ENCODE measurements around the gene NEDD9.

- TF ChIP-seq, protein P1, sequence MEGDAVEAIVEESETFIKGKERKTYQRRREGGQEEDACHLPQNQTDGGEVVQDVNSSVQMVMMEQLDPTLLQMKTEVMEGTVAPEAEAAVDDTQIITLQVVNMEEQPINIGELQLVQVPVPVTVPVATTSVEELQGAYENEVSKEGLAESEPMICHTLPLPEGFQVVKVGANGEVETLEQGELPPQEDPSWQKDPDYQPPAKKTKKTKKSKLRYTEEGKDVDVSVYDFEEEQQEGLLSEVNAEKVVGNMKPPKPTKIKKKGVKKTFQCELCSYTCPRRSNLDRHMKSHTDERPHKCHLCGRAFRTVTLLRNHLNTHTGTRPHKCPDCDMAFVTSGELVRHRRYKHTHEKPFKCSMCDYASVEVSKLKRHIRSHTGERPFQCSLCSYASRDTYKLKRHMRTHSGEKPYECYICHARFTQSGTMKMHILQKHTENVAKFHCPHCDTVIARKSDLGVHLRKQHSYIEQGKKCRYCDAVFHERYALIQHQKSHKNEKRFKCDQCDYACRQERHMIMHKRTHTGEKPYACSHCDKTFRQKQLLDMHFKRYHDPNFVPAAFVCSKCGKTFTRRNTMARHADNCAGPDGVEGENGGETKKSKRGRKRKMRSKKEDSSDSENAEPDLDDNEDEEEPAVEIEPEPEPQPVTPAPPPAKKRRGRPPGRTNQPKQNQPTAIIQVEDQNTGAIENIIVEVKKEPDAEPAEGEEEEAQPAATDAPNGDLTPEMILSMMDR (conservative IDR thresholded peaks at IDR 0.05 in 1 of 2, IDR thresholded peaks at IDR 0.05 in 1 of 2; ENCODE audit: low read depth in 1 of 2, low read length in 2 of 2) = no peak
- TF ChIP-seq EZH2 (IDR thresholded peaks at IDR 0.05; ENCODE audit: low read length, missing control alignments) = no peak
These were observed 55.2 kb downstream of the NEDD9 start for GRCh38 chr6:11177271-11177670.

Measured in fibroblast of lung (primary cell).